HepG2 (cell line): ENCODE measurements around the gene AMD1. TPM values are rescaled to one million over a fixed set of nuclear protein-coding genes. Genes with fewer than 3 reads are reported as not detected.
A peak's percentile ranks its signal among the peaks of the same experiment; 100 is the strongest.

ENCODE experiments used
- FOXK1 ChIP-seq: sonication (generic); formaldehyde crosslinking; IDR thresholded peaks from 2 replicates; pipeline ENCODE4 v1.4.0; 2020; ENCODE audit warnings: low read depth, missing genetic modification reagents, borderline replicate concordance
- GTF2F1 ChIP-seq: fragments of 150-350 bp; IDR thresholded peaks from 2 replicates; pipeline ENCODE4 v1.6.1; 2014; ENCODE audit warnings: low read length
- HNRNPLL ChIP-seq: fragments of 200-400 bp; formaldehyde crosslinking; IDR thresholded peaks from 2 replicates; pipeline ENCODE4 v1.6.1; 2017; ENCODE audit warnings: mild to moderate bottlenecking, low read depth, low read length; ENCODE audit not compliant: poor library complexity, severe bottlenecking
- JDP2 ChIP-seq: sonication (generic); formaldehyde crosslinking; IDR thresholded peaks from 2 replicates; pipeline ENCODE4 v1.8.1; 2022; ENCODE audit warnings: missing genetic modification reagents, borderline replicate concordance
- MAFF ChIP-seq: IDR thresholded peaks from 2 replicates; pipeline ENCODE4 v1.6.1; 2011; ENCODE audit warnings: low read depth, low read length, improper control_type of control experiment
- MIER2 ChIP-seq: IDR thresholded peaks from 2 replicates; pipeline ENCODE4 v1.6.1; 2016; ENCODE audit warnings: missing biosample characterization, missing genetic modification reagents
- PATZ1 ChIP-seq: sonication (generic); formaldehyde crosslinking; IDR thresholded peaks from 2 replicates; pipeline ENCODE4 v1.4.0; 2020; ENCODE audit warnings: missing genetic modification reagents
- SAP130 ChIP-seq: IDR thresholded peaks from 2 replicates; pipeline ENCODE4 v1.6.1; 2016; ENCODE audit warnings: low read depth
- SMYD3 ChIP-seq: sonication (generic); formaldehyde crosslinking; IDR thresholded peaks from 2 replicates; pipeline ENCODE4 v1.8.1; 2023; ENCODE audit warnings: mild to moderate bottlenecking, missing genetic modification reagents
- SNAPC2 ChIP-seq: sonication (generic); formaldehyde crosslinking; IDR thresholded peaks from 2 replicates; pipeline ENCODE4 v1.8.1; 2022; ENCODE audit warnings: mild to moderate bottlenecking, missing genetic modification reagents
- TAF15 ChIP-seq: fragments of 200-400 bp; formaldehyde crosslinking; IDR thresholded peaks from one replicate; pipeline ENCODE4 v1.6.1; 2018; ENCODE audit warnings: mild to moderate bottlenecking, low read depth, low read length; ENCODE audit not compliant: poor library complexity, severe bottlenecking
- TCF12 ChIP-seq, 2 experiments: fragments of 450-650 bp in 1 of 2; sonication (generic) in 1 of 2; formaldehyde crosslinking in 1 of 2; IDR thresholded peaks; 2 replicates each; pipeline versions ENCODE4 v1.6.1 to v1.8.0; 2017 to 2022; ENCODE audit warnings: antibody characterized with exemption in 1 of 2, mild to moderate bottlenecking in 1 of 2, missing genetic modification reagents in 1 of 2, moderate library complexity in 1 of 2
- XBP1 ChIP-seq: sonication (generic); formaldehyde crosslinking; IDR thresholded peaks from 2 replicates; pipeline ENCODE4 v1.5.0; 2020; ENCODE audit warnings: missing genetic modification reagents
- ZC3H4 ChIP-seq: sonication (generic); formaldehyde crosslinking; IDR thresholded peaks from 2 replicates; pipeline ENCODE4 v1.4.0; 2020; ENCODE audit warnings: missing genetic modification reagents, borderline replicate concordance
- ZNF546 ChIP-seq: sonication (generic); formaldehyde crosslinking; conservative IDR thresholded peaks from 2 replicates; pipeline ENCODE4 v1.8.1; 2023; ENCODE audit warnings: mild to moderate bottlenecking, missing genetic modification reagents
- ZNF572 ChIP-seq: sonication (generic); formaldehyde crosslinking; IDR thresholded peaks from 2 replicates; pipeline ENCODE4 v1.5.1; 2020; ENCODE audit warnings: mild to moderate bottlenecking, missing genetic modification reagents
- ZNF749 ChIP-seq: sonication (generic); formaldehyde crosslinking; IDR thresholded peaks from 2 replicates; pipeline ENCODE4 v1.8.0; 2022; ENCODE audit warnings: mild to moderate bottlenecking, missing genetic modification reagents, moderate library complexity, borderline replicate concordance
- polyA plus RNA-seq, 8 experiments: library from polyadenylated mRNA; depleted of rRNA in 3 of 8; stranded (reverse) in 7 of 8; unstranded in 1 of 8; fragments of >200 nt; fragmentation: Illumina TruSeq in 4 of 8; extraction: Trizol in 4 of 8; gene quantifications; 2 replicates each; pipeline versions ENCODE4 v1.2.1 to v1.2.3, GENCODE V29; 2011 to 2016; ENCODE audit warnings: low read depth in 4 of 8, missing spikeins in 1 of 8, mixed read lengths in 1 of 8; ENCODE audit not compliant: insufficient read depth in 1 of 8
- total RNA-seq, 5 experiments: library from RNA; depleted of rRNA; stranded (reverse); fragments of >200 nt; fragmentation: Illumina TruSeq; extraction: Trizol; gene quantifications; 2 replicates each; pipeline ENCODE4 v1.2.3, GENCODE V29; 2016; ENCODE audit warnings: low read depth in 1 of 5
- TF ChIP-seq, protein P1 (sequence below): sonication (generic); formaldehyde crosslinking; IDR thresholded peaks from 2 replicates; pipeline ENCODE4 v1.5.1; 2020; ENCODE audit warnings: missing genetic modification reagents, mild to moderate bottlenecking, borderline replicate concordance
- TF ChIP-seq, protein P2 (sequence below): IDR thresholded peaks from 2 replicates; pipeline ENCODE4 v1.6.1; 2016
- TF ChIP-seq, protein P3 (sequence below): sonication (generic); formaldehyde crosslinking; IDR thresholded peaks from 2 replicates; pipeline ENCODE4 v1.4.0; 2020; ENCODE audit warnings: mild to moderate bottlenecking, missing genetic modification reagents
- TF ChIP-seq, protein P4 (sequence below): sonication (generic); formaldehyde crosslinking; IDR thresholded peaks from 2 replicates; pipeline ENCODE4 v1.8.0; 2022; ENCODE audit warnings: missing genetic modification reagents, mild to moderate bottlenecking, borderline replicate concordance

The AMD1 gene
- total and polyA plus RNA-seq, 2 of the 13 experiments (the other 11 are each of a cell fraction or from before 2014, with no cell fraction given), result 108 to 123 TPM

- TF ChIP-seq MIER2 (CRISPR knock-in tag) (no peak), JDP2 (CRISPR knock-in tag) (no peak), SAP130 (CRISPR knock-in tag) (peak; percentile 89), FOXK1 (CRISPR knock-in tag) (peak; percentile 54; the same call in 1 of the 2 replicates), ZNF572 (no peak), SMYD3 (no peak), PATZ1 (CRISPR knock-in tag) (peak; percentile 66), HNRNPLL (peak; percentile 78), ZNF749 (peak; percentile 57; the same call in 1 of the 2 replicates), ZNF546 (CRISPR knock-in tag) (no peak), SNAPC2 (CRISPR knock-in tag) (0 out of 2 replicates have a peak, but pooled peaks have one; percentile 57), XBP1 (CRISPR knock-in tag) (0 out of 2 replicates have a peak, but pooled peaks have one; percentile 49), MAFF (peak; percentile 34; the same call in 1 of the 2 replicates), ZC3H4 (no peak), GTF2F1 (peak; percentile 96), TCF12 (IDR thresholded peaks at IDR 0.05) (no peak), TCF12 (CRISPR knock-in tag; IDR thresholded peaks at IDR 0.05) (no peak), TAF15 (no peak)
- TF ChIP-seq, protein P1, sequence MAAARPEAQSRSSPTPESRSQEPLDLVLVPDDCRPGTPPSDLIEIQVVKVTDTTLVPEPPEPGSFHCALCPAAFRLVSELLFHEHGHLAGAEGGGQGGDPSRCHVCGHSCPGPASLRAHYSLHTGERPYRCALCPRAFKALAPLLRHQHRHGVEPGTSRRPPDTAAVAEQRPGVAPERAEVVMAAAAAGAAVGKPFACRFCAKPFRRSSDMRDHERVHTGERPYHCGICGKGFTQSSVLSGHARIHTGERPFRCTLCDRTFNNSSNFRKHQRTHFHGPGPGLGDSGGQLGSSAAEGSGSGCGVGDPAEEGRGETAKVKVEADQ (CRISPR knock-in tag), result no peak
- TF ChIP-seq, protein P2, sequence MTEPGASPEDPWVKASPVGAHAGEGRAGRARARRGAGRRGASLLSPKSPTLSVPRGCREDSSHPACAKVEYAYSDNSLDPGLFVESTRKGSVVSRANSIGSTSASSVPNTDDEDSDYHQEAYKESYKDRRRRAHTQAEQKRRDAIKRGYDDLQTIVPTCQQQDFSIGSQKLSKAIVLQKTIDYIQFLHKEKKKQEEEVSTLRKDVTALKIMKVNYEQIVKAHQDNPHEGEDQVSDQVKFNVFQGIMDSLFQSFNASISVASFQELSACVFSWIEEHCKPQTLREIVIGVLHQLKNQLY (CRISPR knock-in tag), result 0 out of 2 replicates have a peak, but pooled peaks have one; percentile 30
- TF ChIP-seq, protein P3, sequence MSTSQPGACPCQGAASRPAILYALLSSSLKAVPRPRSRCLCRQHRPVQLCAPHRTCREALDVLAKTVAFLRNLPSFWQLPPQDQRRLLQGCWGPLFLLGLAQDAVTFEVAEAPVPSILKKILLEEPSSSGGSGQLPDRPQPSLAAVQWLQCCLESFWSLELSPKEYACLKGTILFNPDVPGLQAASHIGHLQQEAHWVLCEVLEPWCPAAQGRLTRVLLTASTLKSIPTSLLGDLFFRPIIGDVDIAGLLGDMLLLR, result no peak
- TF ChIP-seq, protein P4, sequence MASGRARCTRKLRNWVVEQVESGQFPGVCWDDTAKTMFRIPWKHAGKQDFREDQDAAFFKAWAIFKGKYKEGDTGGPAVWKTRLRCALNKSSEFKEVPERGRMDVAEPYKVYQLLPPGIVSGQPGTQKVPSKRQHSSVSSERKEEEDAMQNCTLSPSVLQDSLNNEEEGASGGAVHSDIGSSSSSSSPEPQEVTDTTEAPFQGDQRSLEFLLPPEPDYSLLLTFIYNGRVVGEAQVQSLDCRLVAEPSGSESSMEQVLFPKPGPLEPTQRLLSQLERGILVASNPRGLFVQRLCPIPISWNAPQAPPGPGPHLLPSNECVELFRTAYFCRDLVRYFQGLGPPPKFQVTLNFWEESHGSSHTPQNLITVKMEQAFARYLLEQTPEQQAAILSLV (CRISPR knock-in tag), result 0 out of 2 replicates have a peak, but pooled peaks have one; percentile 22
These were observed at the start of gene AMD1 (continued) for GRCh38 chr6:110873981-110874879.
